VCaP (cell line): ENCODE measurements around the gene ATXN1.

ENCODE experiments used
- H3K27ac ChIP-seq: fragments of 450-650 bp; 2 replicates; pipeline ENCODE4 v1.5.1; 2017
- CTCF ChIP-seq: fragments of 450-650 bp; conservative IDR thresholded peaks from 2 replicates; pipeline ENCODE4 v1.5.1; 2017; ENCODE audit warnings: mild to moderate bottlenecking, moderate library complexity

ATXN1 gene

GRCh38 chr6:16637635-16638034 is 123.6 kb downstream of the ATXN1 start:
- no peak overlapping the region for H3K27ac ChIP-seq
- TF ChIP-seq CTCF: no peak

- TF ChIP-seq CTCF: no peak
- peak overlapping the region; percentile 54 for H3K27ac ChIP-seq
Measured at GRCh38 chr6:16635810-16636602, 125.3 kb downstream of the ATXN1 start.

- no peak for TF ChIP-seq CTCF
- H3K27ac ChIP-seq: peak overlapping the region; percentile 54
Measured at GRCh38 chr6:16635291-16635809, 125.9 kb downstream of the ATXN1 start.

GRCh38 chr6:16634855-16635254 is 126.4 kb downstream of the ATXN1 start:
- TF ChIP-seq CTCF: no peak
- no peak overlapping the region; the same call in 1 of the 2 replicates for H3K27ac ChIP-seq

GRCh38 chr6:16633961-16634360 is 127.3 kb downstream of the ATXN1 start:
- no peak overlapping the region for H3K27ac ChIP-seq
- no peak for TF ChIP-seq CTCF

- H3K27ac ChIP-seq: no peak overlapping the region
- TF ChIP-seq CTCF: no peak
Measured at GRCh38 chr6:16633465-16633864, 127.8 kb downstream of the ATXN1 start.

- H3K27ac ChIP-seq: no peak overlapping the region
- no peak for TF ChIP-seq CTCF
Measured at GRCh38 chr6:16632101-16632500, 129.2 kb downstream of the ATXN1 start.
